Middle frontal gyrus (tissue), 1 donor: ENCODE results near the gene CEACAM5.
"Not testable (repeated sequence)": the region's sequence is repeated elsewhere in the genome, so short reads cannot be mapped to it uniquely, and the experiment has no call there.

ENCODE experiments used
- DNase-seq: peaks from one replicate; pipeline ENCODE4 v3.0.0-alpha.2; 2015; ENCODE audit warnings: low spot score; ENCODE audit errors: extremely low spot score

The CEACAM5 gene

GRCh38 chr19:41700381-41701195, 7.8 kb upstream of the CEACAM5 start:
- no peak for DNase-seq

GRCh38 chr19:41701401-41702075, 6.9 kb upstream of the CEACAM5 start:
- DNase-seq, result no peak

GRCh38 chr19:41702171-41702651, 6.2 kb upstream of the CEACAM5 start:
- no peak for DNase-seq

GRCh38 chr19:41703602-41704293, 4.7 kb upstream of the CEACAM5 start:
- no peak for DNase-seq

- no peak for DNase-seq
Measured at GRCh38 chr19:41705393-41706174, 2.8 kb upstream of the CEACAM5 start.

GRCh38 chr19:41706741-41707501, 1.5 kb upstream of the CEACAM5 start:
- no peak for DNase-seq

GRCh38 chr19:41707502-41707812, 969 bp upstream of the CEACAM5 start:
- no peak for DNase-seq

GRCh38 chr19:41707871-41708371, 505 bp upstream of the CEACAM5 start:
- no peak for DNase-seq

- DNase-seq, result not testable (repeated sequence)
Measured at GRCh38 chr19:41709516-41709915, 1.1 kb downstream of the CEACAM5 start.

GRCh38 chr19:41709951-41710645, 1.7 kb downstream of the CEACAM5 start:
- no peak for DNase-seq

GRCh38 chr19:41711376-41712261, 3.2 kb downstream of the CEACAM5 start:
- no peak for DNase-seq

- DNase-seq, result no peak
Measured at GRCh38 chr19:41714598-41714997, 6.2 kb downstream of the CEACAM5 start.

GRCh38 chr19:41718761-41719160, 10.3 kb downstream of the CEACAM5 start:
- no peak for DNase-seq

GRCh38 chr19:41720103-41720502, 11.7 kb downstream of the CEACAM5 start:
- DNase-seq, result no peak

GRCh38 chr19:41726493-41726892, 18.1 kb downstream of the CEACAM5 start:
- no peak for DNase-seq

GRCh38 chr19:41734156-41734555, 25.7 kb downstream of the CEACAM5 start:
- DNase-seq, result no peak

GRCh38 chr19:41734585-41734984, 26.2 kb downstream of the CEACAM5 start:
- DNase-seq, result no peak

- no peak for DNase-seq
Measured at GRCh38 chr19:41735071-41735600, 26.7 kb downstream of the CEACAM5 start.

- DNase-seq, result no peak
Measured at GRCh38 chr19:41739361-41739760, 30.9 kb downstream of the CEACAM5 start.
